HG02943 (cell line): ENCODE data around the gene MT1G.
"Not testable (repeated sequence)": the region's sequence is repeated elsewhere in the genome, so short reads cannot be mapped to it uniquely, and the experiment has no call there.

Experiments
- ATAC-seq: cut with Tn5 transposase; IDR thresholded peaks from one replicate; pipeline ENCODE4 v1.9.1; 2021; ENCODE audit warnings: mild to moderate bottlenecking, low read depth, moderate library complexity; ENCODE audit not compliant: unreplicated experiment

Gene MT1G

DNA sequence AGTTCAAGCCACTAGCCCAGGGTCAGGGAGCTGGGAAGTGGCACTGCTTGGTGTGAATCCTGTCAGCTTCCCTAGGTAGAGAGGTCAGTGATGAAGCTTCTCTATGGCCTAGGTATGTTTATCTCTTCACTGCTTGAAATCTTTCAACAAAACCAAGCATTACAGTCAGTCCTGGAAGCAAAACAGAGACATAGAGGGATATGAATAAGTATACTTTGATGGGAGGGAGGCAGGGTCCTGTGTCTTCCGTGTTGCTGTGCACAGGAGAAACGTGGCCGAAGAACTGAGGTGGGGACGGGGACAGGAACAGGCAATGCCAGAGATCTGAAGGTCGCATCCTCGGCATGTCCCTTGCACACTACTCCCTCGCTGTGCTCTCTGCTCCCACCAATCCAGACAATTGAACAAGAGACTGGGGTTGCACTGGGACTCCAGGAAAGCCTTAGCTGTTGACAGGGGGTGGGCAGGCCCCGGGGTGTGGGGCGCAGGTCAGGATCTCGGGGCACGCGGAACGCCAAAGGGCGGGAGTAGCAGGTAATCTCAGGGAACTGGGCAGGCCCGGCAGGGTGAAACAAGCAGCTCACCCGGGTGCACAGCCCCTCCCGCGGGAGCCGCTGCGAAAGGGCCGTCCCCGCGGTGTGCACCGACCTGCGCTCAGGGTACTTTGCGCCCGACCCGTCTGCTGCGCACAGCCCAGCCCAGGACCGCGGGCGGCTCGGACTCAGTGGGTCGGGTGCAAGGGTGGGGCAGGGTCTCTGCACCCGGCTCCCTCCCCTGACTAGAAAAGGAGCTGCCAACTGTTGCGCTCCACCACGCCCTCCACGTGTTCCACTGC, 1.4 kb upstream of the MT1G start, which contains the start of gene MT1H:
TSS of gene MT1H (plus strand) at position 810 of the 835 bp plus-strand sequence. CDS start 71 bp downstream, outside the sequence.
- ATAC-seq = no peak

DNA sequence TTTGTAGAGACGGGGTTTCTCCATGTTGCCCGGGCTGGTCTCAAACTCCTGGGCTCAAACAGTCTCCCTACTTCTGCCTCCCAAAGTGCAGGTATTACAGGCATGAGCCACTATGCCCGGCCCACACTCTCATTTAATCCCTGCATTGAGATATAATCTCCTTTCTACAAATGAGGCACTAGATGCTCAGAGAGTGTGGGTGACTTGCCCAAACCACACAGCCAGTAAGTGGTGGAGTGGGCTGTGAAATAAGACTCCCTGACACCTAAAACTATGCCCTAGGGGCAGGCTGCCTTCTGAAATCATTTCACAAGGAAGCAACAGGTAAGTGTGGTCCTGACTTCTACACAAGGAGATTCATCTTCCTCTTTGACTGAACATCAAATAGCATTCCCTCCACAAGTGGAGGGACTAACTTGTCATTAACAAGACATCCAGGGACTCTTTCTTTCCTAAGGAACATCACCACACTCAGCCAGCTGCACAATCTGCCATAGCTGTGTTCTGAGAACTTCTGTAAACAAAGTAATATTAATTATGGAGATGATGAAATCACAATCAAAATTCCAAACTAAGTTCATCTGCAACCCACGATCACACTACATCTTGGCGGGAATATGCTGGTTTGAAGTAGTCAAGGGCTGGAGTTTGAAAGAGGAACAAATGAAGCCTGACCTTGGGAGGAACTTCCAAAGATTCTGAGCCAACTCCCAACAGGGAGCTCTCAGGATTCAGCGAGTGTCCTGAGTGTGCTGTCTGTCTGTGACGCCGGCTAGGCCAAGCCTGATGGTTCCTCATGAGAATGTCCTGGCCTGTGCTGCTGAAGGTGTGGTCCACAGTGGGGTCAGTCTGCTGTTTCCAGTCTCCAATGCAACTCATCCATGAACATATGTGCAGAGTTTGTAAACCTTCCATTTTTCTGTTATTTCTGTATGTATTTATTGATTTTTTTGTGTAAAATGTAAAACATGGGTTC, 2.3 kb downstream of the MT1G start:
- ATAC-seq = not testable (repeated sequence)

DNA sequence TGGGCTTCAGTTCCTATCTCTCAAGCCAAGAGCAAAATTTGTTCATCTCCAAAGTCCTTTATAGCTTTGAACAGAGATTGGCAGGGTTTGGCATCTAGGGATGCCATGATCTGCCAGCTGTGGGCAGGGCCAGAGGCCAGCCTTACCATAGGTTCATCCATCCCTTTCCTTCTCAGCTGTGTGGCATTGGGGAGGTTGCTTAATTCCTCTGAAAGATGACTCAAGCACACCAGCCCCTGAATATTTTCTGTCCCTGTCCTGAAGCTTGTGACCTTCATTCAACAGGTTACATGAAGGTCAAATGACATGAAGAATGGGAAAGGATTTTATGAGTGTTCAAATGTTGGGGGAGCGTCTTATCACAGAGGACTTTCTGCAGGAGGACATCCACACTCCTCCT, 3.4 kb downstream of the MT1G start:
- ATAC-seq = no peak

DNA sequence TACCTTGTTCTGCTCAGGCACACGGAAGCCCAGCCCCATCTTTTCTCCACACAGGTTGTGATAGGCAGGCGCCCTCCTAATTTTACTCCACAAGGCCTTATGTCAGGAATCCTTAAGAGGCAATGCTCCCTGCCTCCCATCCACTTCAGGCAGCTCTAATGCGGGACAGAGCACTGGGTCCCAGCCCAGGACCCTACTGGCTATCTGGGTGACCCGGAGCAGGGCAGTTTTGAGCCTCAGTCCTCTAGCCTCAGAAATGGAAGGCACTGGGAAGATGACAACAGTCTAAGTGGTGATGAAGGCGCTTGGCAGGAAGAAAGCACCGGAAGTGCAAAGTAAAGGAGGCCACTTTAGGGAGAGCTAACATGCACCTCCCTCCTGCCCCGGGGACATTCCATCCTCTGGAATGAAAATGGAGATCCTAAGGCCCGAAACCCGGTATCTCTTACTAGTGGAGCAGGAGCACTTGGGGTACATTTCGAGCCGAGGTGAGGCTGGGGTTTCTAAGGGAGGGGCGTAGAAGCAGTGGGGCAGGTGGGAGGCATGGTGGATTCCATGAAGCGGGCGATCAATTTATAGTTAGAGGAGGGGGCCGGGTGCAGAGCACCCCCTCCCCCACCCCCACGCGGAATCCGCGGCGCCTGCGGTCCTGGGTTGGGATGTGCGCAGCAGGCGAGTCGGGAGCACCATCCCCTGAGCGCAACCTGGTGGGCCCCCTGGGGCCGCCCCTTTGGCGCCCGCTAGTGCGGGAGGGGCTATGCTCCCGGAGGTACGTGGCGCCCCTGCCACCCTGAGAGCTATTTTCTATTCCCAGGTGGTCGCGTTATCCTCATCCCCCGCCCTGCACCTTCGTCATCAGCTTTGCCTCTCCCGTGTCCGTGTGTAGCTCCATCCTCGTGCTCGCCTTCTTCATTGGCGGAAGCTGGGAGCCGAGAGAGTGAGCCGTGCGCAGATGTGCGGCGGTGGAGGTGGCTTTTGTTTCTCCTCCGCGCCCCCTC, 5.2 kb downstream of the MT1G start:
- no peak for ATAC-seq

DNA sequence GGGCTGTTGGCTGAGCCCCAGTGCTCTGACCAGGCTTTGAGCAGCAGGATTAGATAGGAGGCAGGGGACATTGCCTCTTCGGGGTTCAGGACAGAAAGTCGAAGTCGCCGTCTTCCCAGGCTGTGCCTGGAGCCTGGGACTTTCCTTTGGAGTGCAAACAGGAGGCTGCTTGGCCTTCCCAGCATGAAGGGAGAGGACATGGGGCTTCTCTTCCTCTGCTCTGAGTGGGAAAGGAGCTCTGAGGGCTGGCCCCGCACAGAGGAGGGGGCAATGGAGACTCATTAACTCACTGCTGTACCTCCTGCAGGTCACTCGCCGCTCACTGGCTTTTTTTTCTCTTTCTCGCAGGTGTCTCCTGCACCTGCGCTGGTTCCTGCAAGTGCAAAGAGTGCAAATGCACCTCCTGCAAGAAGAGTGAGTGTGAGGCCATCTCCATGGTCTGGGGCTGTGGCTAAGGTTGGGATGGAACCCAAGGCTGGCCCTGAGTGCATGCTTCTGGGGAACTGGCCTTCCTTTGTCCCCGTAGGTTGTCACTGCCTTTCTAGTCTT, 9.5 kb downstream of the MT1G start:
- no peak for ATAC-seq

DNA sequence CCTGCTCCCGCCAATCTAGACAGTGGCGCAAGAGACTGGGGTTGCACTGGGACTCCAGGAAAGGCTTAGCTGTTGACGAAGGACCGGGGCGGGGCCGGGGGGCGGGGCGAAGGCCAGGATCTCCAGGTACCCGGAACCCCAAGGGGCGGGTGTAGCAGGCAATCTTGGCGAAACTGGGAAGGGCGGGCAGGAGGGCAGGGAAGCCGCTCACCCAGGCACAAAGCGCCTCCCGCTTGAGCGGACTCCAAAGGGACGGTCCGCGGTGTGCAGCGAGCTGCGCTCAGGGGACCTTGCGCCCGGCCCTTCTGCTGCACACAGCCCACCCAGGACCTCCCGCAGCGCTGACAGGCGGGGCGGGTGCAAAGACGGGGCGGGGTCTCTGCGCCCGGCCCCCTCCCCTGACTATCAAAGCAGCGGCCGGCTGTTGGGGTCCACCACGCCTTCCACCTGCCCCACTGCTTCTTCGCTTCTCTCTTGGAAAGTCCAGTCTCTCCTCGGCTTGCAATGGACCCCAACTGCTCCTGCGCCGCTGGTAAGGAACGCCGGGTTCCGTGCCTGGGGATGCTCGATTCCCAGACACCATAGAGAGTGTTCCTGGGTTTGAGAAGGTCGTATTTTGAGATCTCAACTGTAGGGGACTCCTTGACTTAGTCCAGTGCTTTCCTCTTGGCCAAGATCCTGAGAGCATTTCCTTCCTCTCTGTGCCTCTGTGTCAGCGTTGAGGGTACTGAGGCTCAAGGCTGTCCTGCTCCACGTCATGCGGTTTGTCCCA, 10.1 kb downstream of the MT1G start, which contains the start of gene MT1F:
TSS of gene MT1F (plus strand) at position 405 of the 772 bp plus-strand sequence. CDS start at position 505, 100 bp downstream.
- ATAC-seq = no peak

DNA sequence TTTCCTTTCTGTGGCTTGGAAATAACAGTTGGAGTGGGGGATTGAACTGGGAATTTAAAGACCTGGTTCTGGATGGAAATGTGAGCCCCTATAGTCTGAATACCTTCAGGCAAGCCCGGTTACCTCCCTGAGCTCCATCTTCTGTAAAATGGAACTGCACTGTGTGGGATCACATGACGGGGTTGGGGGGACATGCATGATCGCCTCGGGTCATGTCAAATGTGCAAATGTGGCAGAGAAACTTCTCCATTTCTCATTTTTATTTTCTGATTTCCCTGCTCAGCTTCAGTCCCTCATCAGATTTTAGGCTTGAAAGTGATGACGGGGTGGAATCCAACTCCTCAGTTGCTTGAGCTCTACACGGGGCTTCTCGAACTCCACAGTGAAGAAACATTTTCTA, 14.6 kb downstream of the MT1G start:
- no peak for ATAC-seq

DNA sequence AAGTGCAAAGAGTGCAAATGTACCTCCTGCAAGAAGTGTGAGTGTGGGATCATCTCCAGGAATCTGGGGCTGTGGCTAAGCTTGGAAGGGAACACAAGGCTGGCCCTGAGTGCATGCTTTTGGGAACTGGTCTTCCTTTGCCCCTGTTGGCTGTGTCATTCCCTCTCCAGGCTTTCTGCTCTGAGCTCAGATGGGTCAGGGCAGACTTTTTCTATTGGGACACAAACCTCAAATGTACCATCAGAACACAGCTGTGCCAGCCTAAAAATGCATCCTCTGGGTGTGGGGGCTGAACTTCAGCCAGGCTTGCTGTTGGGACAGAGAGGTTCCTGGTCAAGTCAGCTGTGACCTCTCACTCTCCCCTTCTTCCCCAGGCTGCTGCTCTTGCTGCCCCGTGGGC, 15.3 kb downstream of the MT1G start:
- ATAC-seq = no peak

DNA sequence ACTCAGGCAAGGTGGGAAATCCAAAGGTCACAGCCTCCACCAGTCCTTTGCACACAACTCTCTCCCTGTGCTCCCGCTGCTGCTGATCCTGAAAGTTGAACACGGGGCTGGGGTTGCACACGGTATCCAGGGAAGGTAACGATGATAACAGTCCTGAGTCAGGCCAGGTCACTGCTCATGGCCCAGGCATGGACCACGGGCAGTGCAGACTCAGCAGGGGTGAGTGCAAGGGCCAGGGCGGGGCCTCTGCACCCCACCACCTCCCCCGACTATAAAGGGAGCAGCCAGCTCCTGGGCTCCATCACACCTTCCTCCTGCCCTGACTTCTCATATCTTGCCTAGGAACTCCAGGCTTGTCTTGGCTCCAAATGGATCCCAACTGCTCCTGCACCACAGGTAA, 16.3 kb downstream of the MT1G start, which contains the start of gene MT1B:
TSS of gene MT1B (plus strand) at position 301 of the 400 bp plus-strand sequence. CDS start at position 369, 68 bp downstream.
- no peak for ATAC-seq

DNA sequence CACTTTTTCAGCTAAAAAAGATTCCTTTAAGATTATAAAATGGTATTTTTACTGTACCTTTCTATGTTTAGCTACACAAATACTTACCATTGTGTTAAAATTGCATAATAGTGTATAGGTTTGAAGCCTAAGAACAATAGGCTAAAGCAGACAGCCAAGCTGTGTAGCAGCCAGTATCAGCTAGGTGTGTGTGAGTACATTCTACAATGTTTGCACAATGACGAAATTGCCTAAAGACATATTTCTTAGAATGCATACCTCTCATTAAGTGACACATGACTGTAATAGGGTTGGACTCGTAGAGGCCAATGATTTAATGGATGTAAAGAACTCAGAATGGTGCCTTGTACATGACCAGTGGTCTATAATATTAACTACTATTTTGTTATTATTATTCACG, 18.0 kb downstream of the MT1G start:
- ATAC-seq = no peak

DNA sequence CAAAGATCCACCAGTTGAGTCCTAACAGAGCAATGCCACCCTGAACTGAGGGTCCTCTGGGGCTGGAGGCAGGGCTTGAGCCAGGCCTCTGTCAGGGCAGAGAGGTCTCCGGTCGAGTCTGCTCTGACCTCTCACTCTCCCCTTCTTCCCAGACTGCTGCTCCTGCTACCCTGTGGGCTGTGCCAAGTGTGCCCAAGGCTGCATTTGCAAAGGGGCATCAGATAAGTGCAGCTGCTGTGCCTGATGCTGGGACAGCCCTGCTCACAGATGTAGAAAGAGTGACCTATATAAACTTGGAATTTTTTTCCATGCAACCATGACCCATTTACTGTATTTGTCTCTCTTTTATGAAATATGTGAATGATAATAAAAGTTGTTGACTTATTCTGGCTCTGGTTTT, 18.6 kb downstream of the MT1G start:
- no peak for ATAC-seq

DNA sequence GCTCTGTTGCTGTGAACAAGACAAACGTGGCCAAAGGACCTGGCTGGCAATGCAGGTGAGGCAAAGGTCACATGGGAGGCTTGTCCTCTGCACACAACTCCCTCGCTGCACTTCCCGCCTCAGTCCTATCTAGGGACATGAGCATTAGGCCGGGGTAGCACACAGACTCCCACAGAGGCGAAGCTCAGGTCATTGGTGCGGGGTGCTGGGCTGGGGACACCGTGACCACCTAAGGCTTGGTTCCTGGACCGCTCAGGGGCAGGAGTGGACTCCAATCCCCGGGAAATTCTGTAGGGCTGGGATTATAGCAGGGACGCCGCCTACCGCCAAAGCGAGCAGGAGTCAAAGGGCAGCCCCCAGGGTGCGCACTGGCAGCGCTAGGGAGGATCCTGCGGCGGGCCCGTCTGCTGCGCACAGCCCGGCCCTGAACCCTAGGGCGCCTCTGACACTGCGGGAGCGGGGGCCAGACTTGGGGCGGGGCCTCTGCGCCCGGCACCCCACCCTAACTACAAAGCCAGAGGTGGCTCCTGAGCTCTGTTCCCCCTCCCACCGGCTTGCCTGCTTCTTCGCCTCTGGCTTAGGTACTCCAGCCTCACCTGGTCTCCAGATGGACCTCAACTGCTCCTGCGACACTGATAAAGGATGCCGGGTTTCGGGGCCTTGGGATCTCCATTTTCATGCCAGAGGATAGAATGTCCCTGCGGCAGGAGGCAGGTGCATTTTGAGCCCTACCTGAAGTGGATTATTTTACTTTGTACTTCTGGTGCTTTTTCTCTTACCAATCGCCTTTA, 20.0 kb downstream of the MT1G start:
- no peak for ATAC-seq

DNA sequence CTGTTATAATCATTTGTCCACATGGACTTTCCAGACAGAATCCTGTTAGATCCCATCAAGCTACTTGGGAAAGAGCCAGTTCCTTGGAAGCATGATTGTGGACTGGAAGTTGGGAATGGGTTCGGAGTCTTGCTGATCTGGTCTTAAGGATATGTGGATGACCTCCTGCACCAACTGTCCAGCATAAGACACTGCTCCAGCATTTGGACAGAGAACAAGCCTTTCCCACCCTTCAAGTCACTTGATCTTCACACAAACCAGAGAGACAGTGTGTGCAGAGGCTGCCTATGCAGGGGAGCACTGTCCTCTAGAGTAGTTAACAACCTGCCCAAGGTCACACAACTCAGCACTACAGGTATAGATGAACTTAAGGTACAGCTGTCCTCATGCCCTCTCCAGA, 22.0 kb downstream of the MT1G start:
- no peak for ATAC-seq

DNA sequence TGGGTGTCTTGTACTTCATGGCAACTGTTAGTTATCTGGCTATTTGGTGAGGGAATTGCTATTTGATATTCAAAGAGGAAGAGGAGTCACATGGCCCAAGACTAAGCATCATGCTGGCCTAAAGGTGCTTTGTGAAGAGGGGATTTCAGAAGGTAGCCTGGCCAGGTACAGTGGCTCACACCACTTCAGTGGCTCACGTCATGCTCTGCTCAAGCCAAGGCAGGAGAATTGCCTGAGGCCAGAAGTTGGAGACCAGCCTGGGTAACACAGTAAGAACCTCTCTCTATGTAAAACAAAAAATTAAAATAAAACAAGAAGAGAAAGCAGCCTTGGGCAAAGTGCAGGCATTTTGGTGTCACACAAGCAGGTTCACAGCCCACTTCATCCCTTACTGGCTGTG, 22.6 kb downstream of the MT1G start:
- no peak for ATAC-seq

DNA sequence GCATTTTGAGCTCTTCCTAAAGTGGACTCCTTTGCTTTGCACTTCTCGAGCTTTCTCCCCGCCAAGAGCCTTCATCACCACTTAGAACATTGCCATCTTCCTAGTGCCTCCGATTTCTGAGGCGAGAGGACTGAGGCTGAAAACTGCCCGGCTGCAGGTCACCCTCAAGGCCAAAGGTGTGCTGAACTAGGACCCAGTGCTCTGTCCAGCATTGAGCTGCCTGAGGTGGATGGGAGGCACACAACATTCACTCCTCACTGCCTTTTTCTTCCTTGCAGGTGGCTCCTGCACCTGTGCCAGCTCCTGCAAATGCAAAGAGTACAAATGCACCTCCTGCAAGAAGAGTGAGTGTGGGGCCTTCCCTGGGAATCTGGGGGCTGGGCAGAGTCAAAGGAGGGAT, 24.0 kb downstream of the MT1G start:
- ATAC-seq = no peak

DNA sequence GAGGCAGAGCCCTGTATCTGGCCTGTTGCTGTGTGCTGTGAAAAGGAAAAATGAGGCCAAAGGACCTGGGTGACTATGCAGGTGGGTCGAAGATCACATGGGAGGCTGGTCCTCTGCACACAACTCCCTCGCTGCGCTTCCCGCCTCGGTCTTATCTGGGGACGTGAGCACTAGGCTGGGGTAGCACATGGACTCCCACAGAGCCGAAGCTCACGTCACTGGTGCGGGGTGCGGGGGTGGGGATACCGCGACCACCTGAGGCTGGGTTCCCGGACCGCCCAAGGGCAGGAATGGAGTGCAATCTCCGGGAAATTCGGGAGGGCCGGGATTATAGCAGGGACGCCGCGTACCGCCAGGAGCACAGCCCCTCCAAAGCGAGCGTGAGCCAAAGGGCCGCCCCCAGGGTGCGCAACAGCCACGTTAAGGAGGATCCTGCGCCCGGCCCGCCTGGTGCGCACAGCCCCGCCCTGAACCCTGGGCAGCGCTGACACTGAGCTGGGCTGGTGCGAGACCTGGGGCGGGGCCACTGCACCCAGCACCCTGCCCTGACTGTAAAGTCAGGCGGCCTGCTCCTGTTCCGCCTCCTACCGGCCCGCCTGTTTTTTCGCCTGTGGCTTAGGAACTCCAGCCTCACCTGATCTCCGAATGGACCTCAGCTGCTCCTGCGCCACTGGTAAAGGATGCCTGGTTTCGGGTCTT, 24.6 kb downstream of the MT1G start:
- ATAC-seq = no peak

DNA sequence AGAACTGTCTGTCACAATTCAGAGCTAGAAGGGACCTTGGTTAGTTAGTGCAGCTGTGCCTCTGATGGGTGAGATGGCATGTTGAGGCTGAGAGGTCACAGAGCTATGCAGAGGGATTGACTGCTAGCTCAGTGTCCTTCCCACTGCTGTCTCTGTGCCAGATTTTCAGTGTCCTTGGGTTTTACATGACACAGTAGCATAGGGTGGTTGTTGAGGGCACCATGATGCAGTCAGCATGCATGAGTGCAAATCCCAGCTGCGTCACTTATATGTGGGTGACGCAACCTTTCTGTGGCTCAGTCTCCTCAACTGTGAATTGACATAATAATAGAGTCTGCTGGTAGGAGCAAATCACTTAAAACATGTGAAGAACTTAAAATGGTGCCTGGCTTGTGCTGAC, 26.7 kb downstream of the MT1G start:
- ATAC-seq = no peak
